Panc1 (cell line): ENCODE data around the gene GBE1.

Experiments used
- POLR2AphosphoS5 ChIP-seq: IDR thresholded peaks from 2 replicates; pipeline ENCODE4 v1.6.1; 2012; ENCODE audit warnings: mild to moderate bottlenecking, low read depth, low read length, moderate library complexity
- SIN3A ChIP-seq: IDR thresholded peaks from 2 replicates; pipeline ENCODE4 v1.6.1; 2012; ENCODE audit warnings: low read depth, mild to moderate bottlenecking, low read length, moderate library complexity, borderline replicate concordance; ENCODE audit not compliant: insufficient read depth
- TCF7L2 ChIP-seq: IDR thresholded peaks from 2 replicates; pipeline ENCODE4 v1.6.1; 2011; ENCODE audit warnings: mild to moderate bottlenecking, low read depth, low read length, inconsistent platforms
- TF ChIP-seq, protein P1 (sequence below): fragments of 450-650 bp; IDR thresholded peaks from 2 replicates; pipeline ENCODE4 v1.5.1; 2017; ENCODE audit warnings: mild to moderate bottlenecking
- TF ChIP-seq, protein P2 (sequence below), 2 experiments: IDR thresholded peaks; 2 replicates each; pipeline ENCODE4 v1.6.1; 2011 to 2012; ENCODE audit warnings: low read depth in 2 of 2, control low read depth in 1 of 2, low read length in 1 of 2, mild to moderate bottlenecking in 1 of 2, moderate library complexity in 1 of 2; ENCODE audit not compliant: insufficient read depth in 1 of 2

DNA sequence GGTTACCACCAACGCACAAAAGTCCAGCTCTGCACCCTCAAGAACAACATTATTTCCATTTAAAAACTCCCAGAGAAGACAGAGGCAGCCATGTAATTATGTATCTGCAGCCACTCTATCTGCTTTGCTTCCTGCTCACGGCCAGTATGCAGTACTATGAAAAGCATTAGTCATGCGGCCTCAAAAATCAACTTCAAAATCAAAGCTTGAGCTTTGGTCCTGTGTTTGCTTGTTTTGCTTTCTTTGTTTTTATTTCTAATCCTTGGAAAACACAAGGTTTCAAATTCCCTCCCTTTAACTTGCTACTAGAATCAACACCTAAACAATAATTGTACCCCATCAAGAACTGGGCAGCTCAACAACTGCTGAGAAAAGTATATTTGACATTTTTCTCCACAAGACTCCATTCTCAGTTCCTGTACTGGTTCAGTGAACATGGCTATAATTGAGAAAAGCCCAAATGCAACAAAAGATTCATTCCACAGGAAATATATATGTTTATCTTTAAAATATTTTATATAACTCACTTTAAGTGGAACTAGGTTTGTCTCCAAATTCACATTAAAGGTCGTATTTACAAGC, 37.6 kb downstream of the GBE1 start:
- TF ChIP-seq, protein P1, sequence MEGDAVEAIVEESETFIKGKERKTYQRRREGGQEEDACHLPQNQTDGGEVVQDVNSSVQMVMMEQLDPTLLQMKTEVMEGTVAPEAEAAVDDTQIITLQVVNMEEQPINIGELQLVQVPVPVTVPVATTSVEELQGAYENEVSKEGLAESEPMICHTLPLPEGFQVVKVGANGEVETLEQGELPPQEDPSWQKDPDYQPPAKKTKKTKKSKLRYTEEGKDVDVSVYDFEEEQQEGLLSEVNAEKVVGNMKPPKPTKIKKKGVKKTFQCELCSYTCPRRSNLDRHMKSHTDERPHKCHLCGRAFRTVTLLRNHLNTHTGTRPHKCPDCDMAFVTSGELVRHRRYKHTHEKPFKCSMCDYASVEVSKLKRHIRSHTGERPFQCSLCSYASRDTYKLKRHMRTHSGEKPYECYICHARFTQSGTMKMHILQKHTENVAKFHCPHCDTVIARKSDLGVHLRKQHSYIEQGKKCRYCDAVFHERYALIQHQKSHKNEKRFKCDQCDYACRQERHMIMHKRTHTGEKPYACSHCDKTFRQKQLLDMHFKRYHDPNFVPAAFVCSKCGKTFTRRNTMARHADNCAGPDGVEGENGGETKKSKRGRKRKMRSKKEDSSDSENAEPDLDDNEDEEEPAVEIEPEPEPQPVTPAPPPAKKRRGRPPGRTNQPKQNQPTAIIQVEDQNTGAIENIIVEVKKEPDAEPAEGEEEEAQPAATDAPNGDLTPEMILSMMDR = no peak
- TF ChIP-seq SIN3A (no peak), TCF7L2 (no peak), POLR2AphosphoS5 (no peak)
- TF ChIP-seq, protein P2, sequence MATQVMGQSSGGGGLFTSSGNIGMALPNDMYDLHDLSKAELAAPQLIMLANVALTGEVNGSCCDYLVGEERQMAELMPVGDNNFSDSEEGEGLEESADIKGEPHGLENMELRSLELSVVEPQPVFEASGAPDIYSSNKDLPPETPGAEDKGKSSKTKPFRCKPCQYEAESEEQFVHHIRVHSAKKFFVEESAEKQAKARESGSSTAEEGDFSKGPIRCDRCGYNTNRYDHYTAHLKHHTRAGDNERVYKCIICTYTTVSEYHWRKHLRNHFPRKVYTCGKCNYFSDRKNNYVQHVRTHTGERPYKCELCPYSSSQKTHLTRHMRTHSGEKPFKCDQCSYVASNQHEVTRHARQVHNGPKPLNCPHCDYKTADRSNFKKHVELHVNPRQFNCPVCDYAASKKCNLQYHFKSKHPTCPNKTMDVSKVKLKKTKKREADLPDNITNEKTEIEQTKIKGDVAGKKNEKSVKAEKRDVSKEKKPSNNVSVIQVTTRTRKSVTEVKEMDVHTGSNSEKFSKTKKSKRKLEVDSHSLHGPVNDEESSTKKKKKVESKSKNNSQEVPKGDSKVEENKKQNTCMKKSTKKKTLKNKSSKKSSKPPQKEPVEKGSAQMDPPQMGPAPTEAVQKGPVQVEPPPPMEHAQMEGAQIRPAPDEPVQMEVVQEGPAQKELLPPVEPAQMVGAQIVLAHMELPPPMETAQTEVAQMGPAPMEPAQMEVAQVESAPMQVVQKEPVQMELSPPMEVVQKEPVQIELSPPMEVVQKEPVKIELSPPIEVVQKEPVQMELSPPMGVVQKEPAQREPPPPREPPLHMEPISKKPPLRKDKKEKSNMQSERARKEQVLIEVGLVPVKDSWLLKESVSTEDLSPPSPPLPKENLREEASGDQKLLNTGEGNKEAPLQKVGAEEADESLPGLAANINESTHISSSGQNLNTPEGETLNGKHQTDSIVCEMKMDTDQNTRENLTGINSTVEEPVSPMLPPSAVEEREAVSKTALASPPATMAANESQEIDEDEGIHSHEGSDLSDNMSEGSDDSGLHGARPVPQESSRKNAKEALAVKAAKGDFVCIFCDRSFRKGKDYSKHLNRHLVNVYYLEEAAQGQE (IDR thresholded peaks at IDR 0.05; ENCODE audit: insufficient read depth in 1 of 2, low read depth in 2 of 2, low read length in 1 of 2) = no peak
